ENCODE data around the gene SLC35A3. TPM values are rescaled to one million over a fixed set of nuclear protein-coding genes. Genes with fewer than 3 reads are reported as not detected.

The SLC35A3 gene
- total and polyA plus RNA-seq, 4 donors: 7.4 to 30.2 (median 19.8) TPM

Other genes starting within 250 kb of the SLC35A3 start
- gene FRRS1, start 203.4 kb upstream of the SLC35A3 start, total RNA-seq: 1 to 10 TPM; 6.7 to 9.2 TPM
- gene FRRS1, start 203.4 kb upstream of the SLC35A3 start, polyA plus RNA-seq: 1 to 10 TPM; 1.9 to 2.0 TPM
- 10 to 100 TPM; 15.7 to 19.6 TPM for gene AGL, start 119.6 kb upstream of the SLC35A3 start, total RNA-seq
- gene AGL, start 119.6 kb upstream of the SLC35A3 start, polyA plus RNA-seq: 10 to 100 TPM in 1 of 2 donors, 1 to 10 TPM in 1; 7.3 to 17.1 TPM
- gene SASS6, start 162.9 kb downstream of the SLC35A3 start, total RNA-seq: 1 to 10 TPM; 2.1 to 2.5 TPM
- gene SASS6, start 162.9 kb downstream of the SLC35A3 start, polyA plus RNA-seq: 1 to 10 TPM in 1 of 2 donors, under 1 TPM in 1; 0.88 to 1.7 TPM
- 10 to 100 TPM; 11.7 to 18.4 TPM for gene TRMT13, start 163.2 kb downstream of the SLC35A3 start, total RNA-seq
- gene TRMT13, start 163.2 kb downstream of the SLC35A3 start, polyA plus RNA-seq: 10 to 100 TPM in 1 of 2 donors, 1 to 10 TPM in 1; 4.9 to 11.9 TPM
- gene LRRC39, start 208.3 kb downstream of the SLC35A3 start, total RNA-seq: 1 to 10 TPM; 1.0 to 1.4 TPM
- gene LRRC39, start 208.3 kb downstream of the SLC35A3 start, polyA plus RNA-seq: 1 to 10 TPM in 1 of 2 donors, not detected in 1; 2.0 TPM